Neural crest cell (in vitro differentiated cells): Measurements from ENCODE around the gene KIAA1549. TPM values are rescaled to one million over a fixed set of nuclear protein-coding genes. Genes with fewer than 3 reads are reported as not detected.

Experiments used
- DNase-seq: peaks from one replicate; pipeline ENCODE4 v3.0.0; 2021; ENCODE audit warnings: low read depth, mixed read lengths, low spot score
- H3K27ac Mint-ChIP-seq: one replicate; pipeline ENCODE4 v1.8.0; 2021; ENCODE audit warnings: mild to moderate bottlenecking, mixed read lengths; ENCODE audit not compliant: unreplicated experiment
- H3K27me3 Mint-ChIP-seq: 2 replicates; pipeline ENCODE4 v1.8.0; 2021; ENCODE audit warnings: low read depth, mild to moderate bottlenecking, mixed read lengths
- H3K36me3 Mint-ChIP-seq: 2 replicates; pipeline ENCODE4 v1.8.0; 2021; ENCODE audit warnings: low read depth, mild to moderate bottlenecking, mixed read lengths
- H3K4me1 Mint-ChIP-seq: 2 replicates; pipeline ENCODE4 v1.8.0; 2021; ENCODE audit warnings: mixed read lengths
- H3K4me3 Mint-ChIP-seq: one replicate; pipeline ENCODE4 v1.8.0; 2021; ENCODE audit warnings: mild to moderate bottlenecking, mixed read lengths
- H3K9me3 Mint-ChIP-seq: 2 replicates; pipeline ENCODE4 v1.8.0; 2021; ENCODE audit warnings: mixed read lengths
- total RNA-seq: library from RNA; stranded (reverse); gene quantifications from 2 replicates; pipeline ENCODE4 v1.2.1, GENCODE V29; 2021
- TF ChIP-seq, protein P1 (sequence below): fragments of 200-600 bp; sonication (generic); conservative IDR thresholded peaks from 2 replicates; pipeline ENCODE4 v1.5.0; 2021; ENCODE audit warnings: antibody characterized with exemption, mild to moderate bottlenecking

KIAA1549 gene
- total RNA-seq, 1 donor from 2014 or later = 33.2 TPM

- Mint-ChIP-seq H3K9me3 (no peaks in the 10 kb centered on the region), H3K27me3 (no peaks in the 10 kb centered on the region), H3K4me3 (no peak overlapping the region), H3K27ac (no peak overlapping the region), H3K36me3 (peaks cover 38% of the 10 kb centered on the region), H3K4me1 (no peaks in the 10 kb centered on the region)
- no peak for DNase-seq
- TF ChIP-seq, protein P1, sequence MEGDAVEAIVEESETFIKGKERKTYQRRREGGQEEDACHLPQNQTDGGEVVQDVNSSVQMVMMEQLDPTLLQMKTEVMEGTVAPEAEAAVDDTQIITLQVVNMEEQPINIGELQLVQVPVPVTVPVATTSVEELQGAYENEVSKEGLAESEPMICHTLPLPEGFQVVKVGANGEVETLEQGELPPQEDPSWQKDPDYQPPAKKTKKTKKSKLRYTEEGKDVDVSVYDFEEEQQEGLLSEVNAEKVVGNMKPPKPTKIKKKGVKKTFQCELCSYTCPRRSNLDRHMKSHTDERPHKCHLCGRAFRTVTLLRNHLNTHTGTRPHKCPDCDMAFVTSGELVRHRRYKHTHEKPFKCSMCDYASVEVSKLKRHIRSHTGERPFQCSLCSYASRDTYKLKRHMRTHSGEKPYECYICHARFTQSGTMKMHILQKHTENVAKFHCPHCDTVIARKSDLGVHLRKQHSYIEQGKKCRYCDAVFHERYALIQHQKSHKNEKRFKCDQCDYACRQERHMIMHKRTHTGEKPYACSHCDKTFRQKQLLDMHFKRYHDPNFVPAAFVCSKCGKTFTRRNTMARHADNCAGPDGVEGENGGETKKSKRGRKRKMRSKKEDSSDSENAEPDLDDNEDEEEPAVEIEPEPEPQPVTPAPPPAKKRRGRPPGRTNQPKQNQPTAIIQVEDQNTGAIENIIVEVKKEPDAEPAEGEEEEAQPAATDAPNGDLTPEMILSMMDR = no peak
These were observed 82.9 kb downstream of the KIAA1549 start for GRCh38 chr7:138898255-138898654.

DNA sequence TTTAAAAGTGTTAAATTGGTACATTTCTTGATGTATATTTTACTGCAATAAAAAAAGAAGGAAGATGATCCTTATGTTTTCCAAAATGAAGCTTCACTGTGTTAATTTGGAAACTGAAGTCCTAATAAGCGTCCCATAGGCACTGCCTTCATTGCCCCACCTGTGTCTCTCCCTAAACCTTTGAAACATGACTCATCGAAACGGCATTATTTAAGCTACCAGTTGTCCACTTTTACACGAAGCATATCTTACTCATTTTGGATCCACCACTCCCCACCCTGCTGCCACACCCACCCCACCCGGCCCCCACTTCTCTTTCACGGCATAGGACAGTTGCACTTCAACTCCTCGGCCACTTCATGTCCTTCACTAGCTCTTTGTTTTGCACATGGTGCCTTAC lies 85.5 kb downstream of the KIAA1549 start:
- no peaks in the 10 kb centered on the region for H3K27me3 Mint-ChIP-seq
- H3K4me3 Mint-ChIP-seq = no peak overlapping the region
- no peak overlapping the region for H3K27ac Mint-ChIP-seq
- H3K9me3 Mint-ChIP-seq = no peaks in the 10 kb centered on the region
- no peak for DNase-seq
- TF ChIP-seq, protein P1 = no peak
- H3K4me1 Mint-ChIP-seq = peaks cover 5% of the 10 kb centered on the region
- H3K36me3 Mint-ChIP-seq = peaks cover 36% of the 10 kb centered on the region

DNA sequence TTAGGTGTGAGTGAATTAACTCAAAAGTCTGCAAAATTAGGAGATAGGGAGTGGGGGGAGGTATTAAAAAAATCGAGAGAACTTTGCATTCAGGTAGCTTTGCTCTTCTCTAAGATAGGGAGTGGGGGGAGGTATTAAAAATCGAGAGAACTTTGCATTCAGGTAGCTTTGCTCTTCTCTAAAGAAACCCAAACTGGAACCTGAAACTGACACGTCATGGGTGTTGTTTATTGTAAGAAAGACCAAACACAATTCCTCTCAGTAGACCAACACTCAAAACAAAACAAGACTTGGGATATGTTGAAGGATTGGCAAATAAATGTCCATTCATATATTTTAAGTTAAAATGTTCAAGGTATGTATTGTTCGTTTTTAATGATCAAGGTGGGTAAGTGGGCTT lies 87.9 kb downstream of the KIAA1549 start:
- DNase-seq = no peak
- H3K9me3 Mint-ChIP-seq = no peaks in the 10 kb centered on the region
- H3K27ac Mint-ChIP-seq = no peak overlapping the region
- TF ChIP-seq, protein P1 = no peak
- no peaks in the 10 kb centered on the region for H3K27me3 Mint-ChIP-seq
- H3K4me1 Mint-ChIP-seq = peaks cover 21% of the 10 kb centered on the region
- peaks cover 29% of the 10 kb centered on the region for H3K36me3 Mint-ChIP-seq
- no peak overlapping the region for H3K4me3 Mint-ChIP-seq

GRCh38 chr7:138892812-138893211 lies 88.4 kb downstream of the KIAA1549 start:
- Mint-ChIP-seq H3K27me3 (no peaks in the 10 kb centered on the region), H3K9me3 (no peaks in the 10 kb centered on the region), H3K4me3 (no peak overlapping the region), H3K27ac (no peak overlapping the region), H3K4me1 (peaks cover 25% of the 10 kb centered on the region), H3K36me3 (peaks cover 28% of the 10 kb centered on the region)
- TF ChIP-seq, protein P1 = no peak
- no peak for DNase-seq

DNA sequence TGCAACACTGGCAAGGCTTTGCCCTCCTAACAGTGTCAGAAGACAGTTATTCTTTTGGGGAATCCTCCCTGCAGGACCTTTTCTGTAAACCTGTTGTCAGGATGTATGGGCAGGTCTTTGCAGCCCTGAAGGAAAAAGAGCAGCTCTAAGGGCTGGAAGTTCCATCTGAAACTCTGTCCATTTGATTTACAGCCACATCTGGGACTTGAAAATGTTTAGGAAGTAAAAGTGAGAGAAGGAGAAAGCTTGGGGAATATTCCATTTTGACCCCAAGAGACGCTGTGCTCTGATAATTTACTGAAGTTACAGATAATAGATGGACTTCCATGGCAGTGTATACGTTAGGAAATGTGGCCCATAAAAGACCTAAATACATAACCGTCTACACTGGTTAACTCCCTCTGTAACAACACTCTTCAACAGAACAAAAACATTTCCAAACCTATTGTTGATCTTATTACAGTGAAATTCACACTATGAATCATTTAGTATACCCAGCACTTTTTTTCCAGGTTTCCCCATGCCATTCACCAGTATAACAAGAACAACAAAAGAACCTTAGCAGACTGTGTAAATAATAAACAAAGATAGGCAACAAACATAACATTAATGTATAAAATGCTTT lies 89.1 kb downstream of the KIAA1549 start:
- no peak overlapping the region for H3K27ac Mint-ChIP-seq
- TF ChIP-seq, protein P1 = no peak
- H3K36me3 Mint-ChIP-seq = peaks cover 24% of the 10 kb centered on the region
- no peak overlapping the region for H3K4me3 Mint-ChIP-seq
- peaks cover 31% of the 10 kb centered on the region for H3K4me1 Mint-ChIP-seq
- H3K27me3 Mint-ChIP-seq = no peaks in the 10 kb centered on the region
- H3K9me3 Mint-ChIP-seq = no peaks in the 10 kb centered on the region
- no peak for DNase-seq
